PC-9 (cell line): Measurements from ENCODE around the gene FSIP1. TPM values are rescaled to one million over a fixed set of nuclear protein-coding genes. Genes with fewer than 3 reads are reported as not detected.

Experiments
- BruUV-seq: library from RNA; stranded (reverse); fragments of 400-500 nt; replicated peaks from 2 replicates; lab custom pipeline; 2021; lab: Mats Ljungman, UMichigan
- CTCF ChIA-PET: fragments of 300-600 bp; sonication (Branson Sonifier 250); formaldehyde crosslinking; loops from one replicate; lab custom pipeline; 2022; ENCODE audit warnings: antibody characterized with exemption; lab: Charles Lee
- POLR2A ChIA-PET: fragments of 300-600 bp; sonication (Branson Sonifier 250); formaldehyde crosslinking; loops from one replicate; lab custom pipeline; 2022; ENCODE audit warnings: antibody characterized with exemption; ENCODE audit not compliant: unreplicated experiment; lab: Charles Lee
- DNase-seq, 2 experiments: peaks; one replicate each; pipeline versions ENCODE4 v3.0.0 to v3.0.0-alpha.2; 2015 to 2022; ENCODE audit warnings: mixed read lengths in 1 of 2
- H2AFZ ChIP-seq: fragments of 200-600 bp; sonication (generic); 2 replicates; pipeline ENCODE4 v1.8.1; 2017; ENCODE audit warnings: antibody characterized with exemption
- H3F3A ChIP-seq: fragments of 200-600 bp; sonication (generic); 2 replicates; pipeline ENCODE4 v1.8.1; 2017; ENCODE audit warnings: antibody characterized with exemption, mild to moderate bottlenecking, low read depth; ENCODE audit not compliant: insufficient read depth
- H3K27ac ChIP-seq: fragments of 200-600 bp; sonication (generic); 2 replicates; pipeline ENCODE4 v1.6.1; 2016; ENCODE audit warnings: mixed run types
- H3K27me3 ChIP-seq: fragments of 200-600 bp; sonication (generic); 2 replicates; pipeline ENCODE4 v1.6.1; 2016; ENCODE audit warnings: low read depth, mixed run types; ENCODE audit not compliant: insufficient read depth
- H3K36me3 ChIP-seq: fragments of 200-600 bp; sonication (generic); 2 replicates; pipeline ENCODE4 v1.6.1; 2016; ENCODE audit warnings: low read depth, mixed run types
- H3K4me1 ChIP-seq: fragments of 200-600 bp; sonication (generic); replicated peaks from 2 replicates; pipeline ENCODE4 v1.6.1; 2016; ENCODE audit warnings: mixed run types; ENCODE audit not compliant: insufficient read depth
- H3K4me2 ChIP-seq: fragments of 200-600 bp; sonication (generic); 2 replicates; pipeline ENCODE4 v1.6.1; 2017; ENCODE audit warnings: mixed run types
- H3K4me3 ChIP-seq: fragments of 200-600 bp; sonication (generic); 2 replicates; pipeline ENCODE4 v1.6.1; 2016; ENCODE audit warnings: mixed run types
- H3K79me2 ChIP-seq: fragments of 200-600 bp; sonication (generic); 2 replicates; pipeline ENCODE4 v1.6.1; 2017; ENCODE audit warnings: low read depth, mixed run types
- H3K9me2 ChIP-seq: fragments of 200-600 bp; sonication (generic); 2 replicates; pipeline ENCODE4 v1.8.1; 2017; ENCODE audit warnings: mild to moderate bottlenecking; ENCODE audit not compliant: insufficient read depth
- H3K9me3 ChIP-seq: fragments of 200-600 bp; sonication (generic); 2 replicates; pipeline ENCODE4 v1.8.1; 2016; ENCODE audit warnings: low read depth; ENCODE audit not compliant: insufficient read depth
- H4K20me1 ChIP-seq: fragments of 200-600 bp; sonication (generic); 2 replicates; pipeline ENCODE4 v1.8.1; 2017; ENCODE audit not compliant: insufficient read depth
- EZH2 ChIP-seq: fragments of 200-600 bp; sonication (generic); IDR thresholded peaks from 2 replicates; pipeline ENCODE4 v1.8.0; 2017; ENCODE audit warnings: antibody characterized with exemption, low read depth
- intact Hi-C: fragments of 100-400 bp; cut with micrococcal nuclease; formaldehyde crosslinking; loops from one replicate; pipeline ENCODE4 v1.10.0; 2022; ENCODE audit not compliant: unreplicated experiment
- total RNA-seq: library from RNA; stranded (reverse); gene quantifications from 2 replicates; pipeline ENCODE4 v1.2.3, GENCODE V29; 2021
- TF ChIP-seq, protein P1 (sequence below): fragments of 200-600 bp; sonication (generic); conservative IDR thresholded peaks from 2 replicates; pipeline ENCODE4 v1.6.1; 2017; ENCODE audit warnings: mixed run types, antibody characterized with exemption, mild to moderate bottlenecking, moderate library complexity

The FSIP1 gene
- total RNA-seq, 1 experiment from 2014 or later: 1.2 TPM

DNA sequence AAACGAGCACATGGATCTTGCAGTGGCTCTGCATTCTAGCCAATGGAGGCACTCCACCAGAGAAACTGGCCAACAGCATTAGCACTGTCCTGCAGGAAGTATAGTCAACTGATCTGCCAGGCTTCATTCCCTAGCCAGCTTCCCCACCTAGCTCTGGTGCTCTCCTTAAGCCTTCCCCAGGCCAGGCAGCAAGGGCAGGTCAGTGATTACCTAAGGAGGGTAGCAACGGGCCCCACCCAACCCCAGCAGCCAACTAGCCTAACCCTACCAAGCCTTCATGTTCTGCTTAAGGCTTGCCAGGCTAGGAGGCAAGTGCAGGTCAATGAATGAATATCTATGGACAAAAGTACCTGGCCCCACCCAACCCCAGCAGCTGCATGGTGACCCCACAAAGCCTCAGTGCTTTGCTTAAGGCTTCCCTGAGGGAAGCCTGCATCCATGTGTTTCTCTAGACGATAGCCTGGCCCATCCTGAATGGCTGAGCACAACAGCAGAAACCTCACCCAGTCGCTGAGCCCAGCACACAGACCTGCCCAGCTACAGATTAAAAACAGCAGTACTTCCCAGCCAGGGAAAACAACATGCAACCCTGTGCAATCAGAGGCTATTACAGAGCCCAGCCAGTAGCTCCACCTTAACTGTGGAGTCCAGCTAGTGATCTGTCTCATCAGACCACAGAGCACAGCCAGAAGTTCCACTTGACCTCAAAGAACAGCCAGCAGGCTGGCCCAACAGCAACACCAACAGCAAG lies 173.3 kb downstream of the FSIP1 start:
- Histone ChIP-seq H3F3A (no peaks in the 10 kb centered on the region), H3K27me3 (no peaks in the 10 kb centered on the region), H3K4me3 (no peak overlapping the region), H4K20me1 (no peaks in the 10 kb centered on the region), H3K79me2 (no peaks in the 10 kb centered on the region), H3K4me1 (no peaks in the 10 kb centered on the region), H3K27ac (no peak overlapping the region), H3K36me3 (no peaks in the 10 kb centered on the region), H3K4me2 (no peak overlapping the region), H3K9me2 (no peaks in the 10 kb centered on the region), H3K9me3 (peaks cover 7% of the 10 kb centered on the region; the same call in 1 of the 2 replicates), H2AFZ (no peak overlapping the region)
- BruUV-seq: no TSS peak
- CTCF ChIA-PET: no interaction called here
- POLR2A ChIA-PET: no interaction called here
- intact Hi-C loops: no loop called here
- TF ChIP-seq EZH2: no peak
- TF ChIP-seq, protein P1, sequence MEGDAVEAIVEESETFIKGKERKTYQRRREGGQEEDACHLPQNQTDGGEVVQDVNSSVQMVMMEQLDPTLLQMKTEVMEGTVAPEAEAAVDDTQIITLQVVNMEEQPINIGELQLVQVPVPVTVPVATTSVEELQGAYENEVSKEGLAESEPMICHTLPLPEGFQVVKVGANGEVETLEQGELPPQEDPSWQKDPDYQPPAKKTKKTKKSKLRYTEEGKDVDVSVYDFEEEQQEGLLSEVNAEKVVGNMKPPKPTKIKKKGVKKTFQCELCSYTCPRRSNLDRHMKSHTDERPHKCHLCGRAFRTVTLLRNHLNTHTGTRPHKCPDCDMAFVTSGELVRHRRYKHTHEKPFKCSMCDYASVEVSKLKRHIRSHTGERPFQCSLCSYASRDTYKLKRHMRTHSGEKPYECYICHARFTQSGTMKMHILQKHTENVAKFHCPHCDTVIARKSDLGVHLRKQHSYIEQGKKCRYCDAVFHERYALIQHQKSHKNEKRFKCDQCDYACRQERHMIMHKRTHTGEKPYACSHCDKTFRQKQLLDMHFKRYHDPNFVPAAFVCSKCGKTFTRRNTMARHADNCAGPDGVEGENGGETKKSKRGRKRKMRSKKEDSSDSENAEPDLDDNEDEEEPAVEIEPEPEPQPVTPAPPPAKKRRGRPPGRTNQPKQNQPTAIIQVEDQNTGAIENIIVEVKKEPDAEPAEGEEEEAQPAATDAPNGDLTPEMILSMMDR: no peak
- DNase-seq: no peak

DNA sequence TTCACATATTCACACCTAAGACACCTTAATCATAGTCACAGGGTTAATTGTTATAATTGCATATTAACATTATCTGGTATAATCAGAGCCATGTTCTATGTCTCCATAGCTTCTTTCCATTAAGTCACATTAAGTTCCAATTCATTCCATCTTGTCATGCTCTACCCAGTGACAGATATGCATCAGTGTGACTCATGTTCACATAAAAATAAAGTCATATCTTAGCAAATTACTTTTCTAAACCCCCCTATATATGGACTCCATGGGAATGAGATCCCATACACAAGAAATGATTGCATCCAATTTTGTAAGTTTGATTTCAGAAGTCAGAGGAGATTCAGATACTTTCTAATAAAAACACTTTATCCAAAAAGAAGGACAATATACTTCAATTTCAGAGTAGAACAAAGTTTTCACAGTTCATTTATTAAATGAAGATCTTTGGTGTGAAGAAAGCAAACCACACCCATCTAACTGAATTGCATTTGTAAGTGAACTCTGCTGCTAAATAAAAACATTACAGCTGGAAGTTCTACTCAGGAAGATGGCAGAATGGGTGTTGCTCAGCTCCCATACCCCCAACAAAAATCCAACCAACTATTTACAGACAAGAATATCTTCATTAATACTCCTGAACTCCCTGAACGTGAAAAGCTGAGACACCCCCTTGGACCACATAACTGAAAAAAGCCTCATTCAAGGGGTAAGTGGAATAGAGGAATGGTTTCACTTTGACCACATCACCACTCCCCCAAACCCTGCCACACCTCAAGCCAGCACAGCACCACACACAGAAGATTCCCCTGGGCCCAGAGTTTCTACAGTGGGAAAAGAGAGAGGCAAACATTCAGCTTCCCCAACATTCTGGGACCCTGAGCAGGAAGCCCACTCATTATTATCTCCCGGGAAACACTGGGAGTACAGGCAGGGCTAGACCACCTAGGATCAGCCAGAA lies 174.2 kb downstream of the FSIP1 start:
- Histone ChIP-seq H3K9me3 (peaks cover 7% of the 10 kb centered on the region; the same call in 1 of the 2 replicates), H3K27me3 (no peaks in the 10 kb centered on the region), H4K20me1 (no peaks in the 10 kb centered on the region), H3K79me2 (no peaks in the 10 kb centered on the region), H3F3A (no peaks in the 10 kb centered on the region), H2AFZ (no peak overlapping the region), H3K4me2 (no peak overlapping the region), H3K4me3 (no peak overlapping the region), H3K36me3 (no peaks in the 10 kb centered on the region), H3K27ac (no peak overlapping the region), H3K4me1 (no peaks in the 10 kb centered on the region), H3K9me2 (no peaks in the 10 kb centered on the region)
- intact Hi-C loops: no loop called here
- ChIA-PET CTCF (no interaction called here), POLR2A (interaction anchor here (0.6 kb wide), 1 partner anchor 14 kb away, joined by 8 read pairs; no protein-coding TSS in a partner anchor)
- TF ChIP-seq EZH2: no peak
- TF ChIP-seq, protein P1: no peak
- DNase-seq: no peak
- no TSS peak for BruUV-seq

DNA sequence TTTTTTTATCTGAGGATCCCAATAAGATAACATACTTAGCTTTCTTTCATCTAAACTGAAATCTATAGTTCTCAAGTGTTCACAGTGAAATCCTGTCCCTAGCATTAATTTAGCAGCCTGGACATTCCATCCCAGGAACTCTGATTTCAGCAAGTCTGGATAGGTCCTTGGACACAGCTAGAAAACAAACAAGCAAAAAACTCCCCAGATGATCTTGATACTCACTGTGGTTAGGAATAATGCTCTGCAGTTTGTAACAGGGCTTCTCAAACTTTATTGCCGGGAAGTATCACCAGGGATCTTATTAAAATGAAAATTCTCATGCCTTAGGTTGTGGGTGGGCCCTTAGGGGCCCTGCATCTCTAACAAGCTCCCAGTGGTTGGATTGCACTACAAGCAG lies 177.5 kb downstream of the FSIP1 start:
- Histone ChIP-seq H4K20me1 (no peaks in the 10 kb centered on the region), H3K36me3 (no peaks in the 10 kb centered on the region), H3K4me3 (no peak overlapping the region), H3K9me2 (no peaks in the 10 kb centered on the region), H2AFZ (no peak overlapping the region), H3K4me2 (no peak overlapping the region), H3K27ac (no peak overlapping the region), H3K27me3 (no peaks in the 10 kb centered on the region), H3K79me2 (no peaks in the 10 kb centered on the region), H3F3A (no peaks in the 10 kb centered on the region), H3K4me1 (no peaks in the 10 kb centered on the region), H3K9me3 (no peaks in the 10 kb centered on the region)
- ChIA-PET CTCF (no interaction called here), POLR2A (no interaction called here)
- TF ChIP-seq, protein P1: no peak
- no peak for TF ChIP-seq EZH2
- BruUV-seq: no TSS peak
- no peak for DNase-seq
- intact Hi-C loops: no loop called here
